GM19324 (cell line): Measurements from ENCODE around the gene CNOT4.
"Not testable (repeated sequence)": the region's sequence is repeated elsewhere in the genome, so short reads cannot be mapped to it uniquely, and the experiment has no call there.

ENCODE experiments used
- ATAC-seq: cut with Tn5 transposase; IDR thresholded peaks from one replicate; pipeline ENCODE4 v1.9.1; 2021; ENCODE audit warnings: mild to moderate bottlenecking, moderate library complexity; ENCODE audit not compliant: unreplicated experiment, low FRiP score

CNOT4 gene

DNA sequence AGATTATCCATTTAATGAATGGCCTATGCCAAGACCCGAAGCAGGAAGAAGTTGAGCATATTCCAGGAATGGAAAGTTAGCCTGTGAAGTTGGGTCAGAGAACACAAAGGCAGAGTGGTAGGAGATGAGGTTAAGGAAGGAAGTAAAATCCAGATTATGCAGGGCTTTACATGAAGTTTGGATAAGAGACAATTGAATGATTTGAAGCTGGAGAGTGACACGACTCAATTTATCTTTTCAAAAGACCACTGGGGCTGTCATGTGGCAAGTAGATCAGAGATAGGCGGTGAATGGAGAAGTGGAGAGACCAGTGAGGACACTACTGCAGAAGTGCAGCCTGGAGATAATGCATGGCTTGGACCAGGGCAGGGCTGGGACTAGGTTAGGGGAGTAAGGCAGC lies 7.2 kb upstream of the CNOT4 start:
- no peak for ATAC-seq

DNA sequence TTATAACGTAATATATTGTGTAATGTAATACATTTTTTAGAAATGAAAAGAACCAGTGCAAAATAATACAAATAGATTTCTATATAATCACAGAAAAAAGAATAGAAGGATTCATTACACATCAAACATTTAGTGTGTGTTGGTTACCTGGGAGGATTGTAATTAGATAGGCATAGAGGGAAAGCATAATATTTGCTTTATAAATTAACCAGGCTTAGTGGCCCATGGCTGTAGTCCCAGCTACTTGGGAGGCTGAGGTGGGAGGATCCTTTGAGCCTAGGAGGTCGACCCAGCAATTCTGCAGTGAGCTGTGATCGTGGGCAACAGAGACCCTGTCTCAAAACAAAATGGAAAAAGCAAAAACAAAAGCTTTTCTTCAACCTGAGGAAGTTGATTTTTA lies 5.0 kb upstream of the CNOT4 start:
- no peak for ATAC-seq

DNA sequence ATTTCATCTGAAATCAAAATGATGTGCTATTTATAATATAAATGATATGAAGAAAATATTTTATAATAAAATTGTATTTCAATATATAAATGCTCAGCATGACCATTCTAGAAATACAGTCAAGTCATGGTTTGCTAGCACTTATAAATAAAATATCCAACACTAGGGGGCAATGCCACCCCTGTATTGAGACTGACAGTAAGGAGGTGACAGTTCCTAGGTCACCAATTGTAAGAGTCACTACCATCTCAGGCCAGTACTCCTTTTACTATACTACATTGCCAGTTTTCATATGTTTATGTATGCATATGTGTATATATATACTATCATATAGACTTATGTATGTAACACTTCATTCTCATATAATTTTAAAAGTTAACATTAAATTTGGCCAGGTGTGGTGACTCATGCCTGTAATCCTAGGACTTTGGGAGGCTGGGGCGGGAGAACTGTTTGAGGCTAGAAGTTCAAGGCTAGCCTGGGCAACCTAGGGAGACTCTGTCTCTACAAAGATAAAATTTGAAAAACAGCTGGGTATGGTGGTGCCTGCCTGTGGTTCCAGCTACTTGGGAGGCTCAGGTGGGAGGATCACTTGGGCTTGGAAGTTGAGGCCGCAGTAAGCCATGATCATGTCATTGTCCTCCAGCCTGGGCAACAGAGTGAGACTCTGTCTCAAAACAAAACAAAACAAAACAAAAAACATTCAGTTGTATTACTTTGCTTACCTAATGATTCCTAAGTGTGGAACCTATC lies 2.4 kb upstream of the CNOT4 start:
- no peak for ATAC-seq

DNA sequence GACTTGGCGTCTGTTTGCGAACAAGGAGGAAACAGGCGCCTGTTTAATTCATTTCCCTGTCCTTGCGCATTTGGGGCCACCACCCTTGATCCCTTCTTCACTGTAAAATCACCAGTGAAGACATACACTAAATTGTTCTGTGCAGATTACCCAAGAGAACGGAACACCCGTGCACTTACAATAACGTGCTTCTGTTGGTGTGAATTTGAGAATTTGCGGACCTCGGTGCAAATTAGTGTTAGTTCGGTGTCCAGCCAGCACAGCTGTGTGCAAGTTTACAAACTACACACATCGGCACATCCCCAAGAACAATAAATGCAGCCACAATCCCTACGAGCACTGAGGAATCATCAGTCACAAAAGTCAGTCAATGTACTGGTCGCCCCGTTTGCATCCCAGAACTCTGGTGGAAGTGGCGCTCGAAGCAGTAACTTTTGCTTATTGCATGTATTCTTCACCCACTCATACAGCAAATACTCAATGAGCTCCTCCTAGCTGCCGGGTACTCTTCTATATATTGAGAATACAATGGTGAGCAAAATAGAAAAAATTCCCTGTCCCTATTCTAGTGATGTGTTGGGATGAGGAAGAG lies 786 bp upstream of the CNOT4 start:
- ATAC-seq = no peak

DNA sequence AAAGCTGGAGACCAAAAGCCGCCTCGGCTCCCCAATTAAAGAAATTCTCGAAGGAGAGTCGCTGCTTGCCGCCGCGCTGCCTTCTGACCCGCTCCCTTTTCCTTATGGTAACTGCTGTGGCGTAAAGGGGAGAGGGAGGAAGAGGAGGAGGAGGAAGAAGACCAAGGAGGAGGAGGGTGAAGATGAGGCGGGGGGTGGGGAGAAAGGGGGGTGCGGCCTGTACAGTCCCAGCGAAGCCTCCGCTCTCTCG lies 388 bp downstream of the CNOT4 start:
- no peak for ATAC-seq

DNA sequence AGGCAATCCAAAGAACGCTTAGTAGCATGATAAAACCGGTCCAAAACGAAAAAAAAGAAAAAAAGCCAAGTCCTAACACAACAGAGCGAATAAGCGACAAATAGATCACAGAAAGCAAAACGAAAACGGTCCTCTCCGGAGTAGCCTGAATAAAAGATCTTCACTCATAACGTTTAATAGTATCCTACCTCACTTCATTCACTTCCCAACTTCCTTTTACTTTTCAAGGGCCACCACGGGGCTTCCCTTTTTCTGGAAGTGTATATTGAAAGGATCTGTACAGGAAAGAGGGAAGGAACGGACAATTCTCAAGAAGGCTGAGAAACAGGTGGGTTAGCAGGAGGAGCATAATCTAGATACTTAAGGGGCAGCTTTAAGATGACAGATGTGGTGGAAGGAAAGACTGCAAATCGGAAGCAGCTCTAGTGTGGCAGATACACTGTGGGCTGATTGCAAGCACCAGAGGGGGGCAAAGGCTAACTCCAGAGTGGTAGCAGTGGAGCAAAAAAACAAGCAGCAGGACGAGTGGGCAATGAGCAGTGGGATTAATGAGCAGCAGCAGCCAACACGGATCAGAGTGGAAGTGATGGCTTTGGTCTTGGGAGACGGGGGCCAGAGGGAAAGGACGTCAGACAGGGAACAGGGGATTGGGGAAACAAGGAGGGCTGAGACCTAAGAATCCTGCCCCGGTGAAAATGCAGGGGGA lies 866 bp downstream of the CNOT4 start:
- ATAC-seq = no peak

DNA sequence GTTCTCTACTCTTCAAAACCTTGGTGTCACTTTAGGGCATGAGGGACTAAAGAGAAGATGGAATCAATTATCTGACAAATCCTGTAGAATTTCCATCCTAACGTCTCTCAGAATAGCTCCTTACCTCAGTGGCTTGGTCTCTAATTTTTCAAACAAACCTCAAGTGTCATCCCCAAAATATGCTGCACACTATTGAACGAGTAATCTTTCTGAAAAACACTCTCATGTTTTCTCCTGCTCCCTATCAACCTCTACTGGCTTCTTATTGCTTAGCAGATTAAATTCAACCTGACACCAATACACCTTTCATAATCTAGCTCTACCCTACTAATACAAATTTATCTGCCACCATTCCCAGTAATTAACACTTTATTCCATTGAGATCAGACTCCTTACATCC lies 8.5 kb downstream of the CNOT4 start:
- ATAC-seq = no peak

DNA sequence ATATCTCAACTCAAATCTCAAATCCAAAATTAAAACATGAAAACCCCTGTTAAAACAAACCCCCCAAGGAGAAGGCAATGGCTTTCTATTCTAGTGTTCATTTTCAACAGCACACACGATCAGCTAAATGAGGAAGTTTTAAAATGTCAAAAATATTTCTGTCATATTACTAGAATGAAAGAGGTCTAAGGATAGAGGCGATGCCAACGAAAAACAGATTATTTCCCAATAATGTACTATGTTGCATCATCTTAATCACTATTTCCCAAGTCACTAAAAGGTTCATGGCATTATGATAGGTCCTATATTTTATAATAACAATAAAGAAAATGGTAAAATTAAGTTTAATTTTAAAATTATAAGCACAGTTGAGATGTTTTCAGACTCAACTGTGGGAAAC lies 10.1 kb downstream of the CNOT4 start:
- ATAC-seq = no peak

DNA sequence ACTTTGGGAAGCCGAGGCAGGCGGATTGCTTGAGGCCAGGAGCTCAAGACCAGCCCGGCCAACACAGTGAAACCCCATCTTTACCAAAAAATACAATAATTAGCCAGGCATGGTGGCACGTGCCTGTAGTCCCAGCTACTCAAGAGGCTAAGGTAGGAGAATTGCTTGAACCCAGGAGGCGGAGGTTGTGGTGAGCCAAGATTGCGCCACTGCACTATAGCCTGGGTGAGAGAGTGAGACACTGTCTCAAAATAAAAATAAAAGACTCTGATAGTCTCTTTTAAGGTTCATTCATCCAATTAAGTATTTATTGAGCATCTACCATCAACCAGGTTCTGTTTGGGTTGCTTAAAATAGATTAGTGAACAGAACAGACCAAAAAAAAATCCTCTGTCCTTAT lies 12.7 kb downstream of the CNOT4 start:
- not testable (repeated sequence) for ATAC-seq

DNA sequence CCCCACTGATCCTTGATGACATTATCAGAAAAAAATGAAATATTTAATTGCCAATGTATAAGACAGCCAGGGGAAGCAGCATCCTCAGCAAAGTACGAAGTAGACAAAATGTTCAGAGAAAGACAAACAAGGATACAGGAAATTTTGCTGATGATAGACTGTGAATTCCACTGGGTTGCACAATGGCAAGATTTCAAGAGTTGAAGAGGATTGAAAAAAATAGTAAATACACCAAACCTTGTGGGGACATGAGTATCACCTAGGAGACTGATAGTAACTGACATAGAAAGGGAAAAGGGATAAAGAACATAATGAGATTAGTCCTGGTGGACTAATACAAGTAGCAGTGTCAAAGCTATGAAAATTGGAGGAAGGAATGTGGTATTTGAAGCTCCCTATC lies 16.5 kb downstream of the CNOT4 start:
- no peak for ATAC-seq

DNA sequence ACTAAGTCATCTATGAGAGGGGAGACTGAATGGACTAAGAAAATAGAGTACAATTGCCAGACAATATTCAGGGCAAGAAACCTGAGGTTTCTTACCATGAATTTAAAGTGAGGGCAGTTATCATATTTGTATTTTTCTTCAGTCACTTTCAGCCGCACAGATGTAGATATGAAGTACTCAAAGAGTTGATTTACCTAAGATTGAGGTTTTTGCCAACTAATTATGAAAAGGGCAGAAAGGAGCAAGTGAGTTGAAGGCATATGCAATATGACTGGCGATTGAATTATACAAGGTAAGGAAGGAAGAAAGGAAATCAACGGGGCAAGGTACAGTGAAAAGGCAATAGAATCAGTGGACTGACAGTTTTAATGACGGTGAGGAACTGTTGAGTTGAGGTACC lies 17.8 kb downstream of the CNOT4 start:
- ATAC-seq = no peak

DNA sequence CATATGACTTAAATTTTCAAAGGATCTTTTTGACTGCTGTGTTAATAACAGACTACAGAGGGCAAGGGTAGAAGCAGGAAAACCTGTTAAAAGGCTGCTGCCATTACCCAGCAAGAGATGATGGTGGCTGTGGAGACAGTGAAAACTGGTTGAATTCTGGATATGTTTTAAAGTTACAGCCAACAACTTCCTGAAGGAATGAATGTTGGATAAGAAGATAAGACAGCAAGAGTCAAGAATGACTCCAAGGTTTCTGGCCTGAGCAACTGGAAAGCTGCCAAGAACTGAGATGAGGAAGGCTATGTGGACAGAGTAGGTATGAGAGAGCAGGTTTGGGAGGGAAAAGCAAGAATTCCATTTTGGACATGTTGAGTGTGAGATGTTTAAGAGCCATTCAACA lies 19.1 kb downstream of the CNOT4 start:
- ATAC-seq = no peak

DNA sequence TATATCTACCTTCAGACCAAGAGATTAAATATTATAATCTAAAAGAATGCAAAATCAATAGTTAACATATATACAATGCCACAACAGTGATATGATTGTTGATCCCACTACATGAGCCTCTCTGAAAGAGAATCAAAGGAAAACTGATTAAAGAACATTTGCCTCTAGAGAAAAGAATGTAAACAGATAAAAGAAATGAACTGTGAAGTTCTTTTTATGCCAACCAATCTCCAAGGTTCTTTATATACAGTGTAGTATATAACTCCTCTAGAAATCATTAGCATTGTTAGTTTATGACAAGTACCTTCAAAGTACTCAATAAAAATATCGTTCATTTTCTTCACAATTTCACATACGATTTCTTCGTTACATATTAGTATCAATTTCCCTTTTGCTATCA lies 20.1 kb downstream of the CNOT4 start:
- ATAC-seq = no peak

DNA sequence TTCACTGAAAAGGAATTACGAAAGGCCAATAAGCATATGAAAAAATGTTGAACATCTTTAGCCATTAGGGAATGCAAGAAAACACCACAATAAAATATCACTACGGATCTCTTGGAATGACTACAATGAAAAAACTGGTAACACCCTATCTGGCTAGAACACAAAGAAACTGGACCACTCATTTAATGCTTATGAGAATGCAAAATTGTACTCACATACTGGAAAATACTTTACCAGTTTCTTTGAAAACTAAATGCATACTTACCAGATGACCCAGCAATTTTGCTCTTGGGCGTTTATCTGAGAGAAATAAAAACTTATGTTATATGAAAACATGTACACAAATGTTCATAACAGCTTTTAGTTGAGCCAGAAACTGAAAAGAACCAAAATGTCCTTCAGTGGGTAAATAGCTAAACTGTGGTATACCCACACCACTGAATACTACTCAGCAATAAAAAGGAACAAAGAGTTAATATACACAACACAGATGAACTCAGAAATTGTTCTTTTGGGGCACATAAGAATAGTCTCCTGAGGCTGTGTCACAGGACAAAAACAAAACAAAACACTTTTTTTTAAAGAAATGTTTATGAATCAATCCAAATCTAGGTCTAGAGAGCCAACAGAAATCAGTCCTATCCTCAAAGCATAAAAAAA lies 23.5 kb downstream of the CNOT4 start:
- no peak for ATAC-seq

DNA sequence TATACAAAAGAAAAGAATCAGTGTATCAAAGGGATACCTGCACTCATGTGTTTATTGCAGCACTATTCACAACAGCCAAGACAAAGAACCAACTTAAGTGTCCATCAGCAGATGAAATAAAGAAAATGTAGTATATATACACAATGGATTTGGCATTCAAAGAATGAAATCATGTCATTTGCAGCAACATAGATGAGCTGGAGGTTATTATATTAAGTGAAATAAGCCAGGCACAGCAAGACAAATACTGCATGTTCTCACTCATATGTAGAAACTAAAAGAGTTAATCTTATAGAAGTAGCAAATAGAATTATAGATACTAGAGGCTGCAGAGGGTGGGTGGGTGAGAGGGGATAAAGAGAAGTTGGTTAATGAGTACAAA lies 28.3 kb downstream of the CNOT4 start:
- ATAC-seq = no peak

DNA sequence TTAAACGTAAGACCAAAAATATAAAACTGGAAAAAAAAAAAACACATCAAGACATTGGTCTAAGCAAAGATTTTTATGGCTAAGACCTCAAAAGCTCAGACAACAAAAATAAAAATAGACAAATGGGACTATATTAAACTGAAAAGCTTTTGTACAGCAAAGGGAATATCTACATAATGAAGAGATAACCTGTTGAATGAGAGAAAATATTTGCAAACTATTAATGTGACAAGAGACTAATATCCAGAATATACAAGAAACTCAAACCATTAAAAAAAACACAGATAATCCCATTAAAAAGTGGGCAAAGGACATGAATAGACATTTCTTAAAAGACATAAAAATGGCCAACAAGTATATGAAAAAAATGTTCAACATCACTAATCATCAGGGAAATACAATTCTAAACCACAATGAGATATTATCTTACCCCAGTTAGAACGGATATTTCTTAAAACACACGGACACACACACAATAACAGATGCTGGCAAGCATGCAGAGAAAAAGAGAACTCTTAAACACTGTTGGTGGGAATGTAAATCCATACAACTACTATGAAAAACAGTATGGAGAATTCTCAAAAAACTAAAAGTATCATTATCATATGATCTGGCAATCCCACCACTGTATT lies 28.8 kb downstream of the CNOT4 start:
- no peak for ATAC-seq

DNA sequence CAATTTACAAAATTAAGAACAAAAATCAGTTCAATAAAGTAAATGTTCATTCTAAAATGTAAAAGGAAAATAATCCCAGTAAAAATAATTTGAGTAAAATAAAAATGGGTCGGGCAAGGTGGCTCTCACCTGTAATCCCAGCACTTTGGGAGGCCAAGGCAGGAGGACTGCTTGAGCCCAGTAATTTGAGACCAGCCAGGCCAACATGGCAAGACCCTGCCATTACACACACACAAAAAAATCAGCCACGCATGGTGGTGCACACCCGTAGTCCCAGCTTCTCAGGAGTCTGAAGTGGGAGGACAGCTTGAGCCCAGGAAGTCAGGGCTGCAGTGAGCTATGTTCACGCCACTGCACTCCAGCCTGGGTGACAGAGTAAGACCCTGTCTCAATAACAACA lies 34.4 kb downstream of the CNOT4 start:
- ATAC-seq = no peak

DNA sequence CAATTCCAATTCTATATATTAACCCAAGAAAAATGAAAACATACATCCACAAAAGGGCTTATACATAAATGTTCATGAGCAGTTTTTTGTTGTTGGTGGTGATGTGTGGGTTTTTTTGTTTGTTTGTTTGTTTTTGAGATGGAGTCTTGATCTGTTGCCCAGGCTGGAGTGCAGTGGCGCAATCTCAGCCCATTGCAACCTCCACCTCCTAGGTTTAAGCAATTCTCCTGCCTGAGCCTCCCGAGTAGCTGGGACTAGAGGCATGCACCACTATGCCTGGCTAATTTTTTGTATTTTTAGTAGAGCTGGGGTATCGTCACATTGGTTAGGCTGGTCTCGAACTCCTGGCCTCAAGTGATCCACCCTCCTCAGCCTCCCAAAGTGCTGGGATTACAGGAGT lies 40.2 kb downstream of the CNOT4 start:
- ATAC-seq = not testable (repeated sequence)

DNA sequence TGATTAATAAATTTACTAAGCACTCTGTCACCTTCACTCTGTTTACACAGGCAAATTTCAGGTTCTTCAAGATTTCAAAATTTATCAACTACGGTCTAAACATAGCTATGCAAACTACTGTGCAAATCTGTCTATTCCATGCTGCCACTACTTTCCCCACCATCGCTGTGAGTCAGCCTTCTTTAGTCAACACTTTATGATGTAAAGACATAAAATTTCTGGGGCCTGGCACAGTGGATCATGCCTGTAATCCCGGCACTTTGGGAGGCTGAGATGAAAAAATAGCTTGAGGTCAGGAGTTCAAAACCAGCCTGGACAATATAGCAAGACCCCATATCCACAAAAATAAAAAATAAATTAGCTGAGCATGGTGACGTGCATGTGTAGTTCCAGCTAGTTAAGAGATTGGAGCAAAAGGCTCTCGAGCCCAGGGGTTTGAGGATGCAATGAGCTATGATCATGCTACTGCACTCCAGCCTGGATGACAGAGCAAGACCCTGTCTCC lies 42.6 kb downstream of the CNOT4 start:
- no peak for ATAC-seq

DNA sequence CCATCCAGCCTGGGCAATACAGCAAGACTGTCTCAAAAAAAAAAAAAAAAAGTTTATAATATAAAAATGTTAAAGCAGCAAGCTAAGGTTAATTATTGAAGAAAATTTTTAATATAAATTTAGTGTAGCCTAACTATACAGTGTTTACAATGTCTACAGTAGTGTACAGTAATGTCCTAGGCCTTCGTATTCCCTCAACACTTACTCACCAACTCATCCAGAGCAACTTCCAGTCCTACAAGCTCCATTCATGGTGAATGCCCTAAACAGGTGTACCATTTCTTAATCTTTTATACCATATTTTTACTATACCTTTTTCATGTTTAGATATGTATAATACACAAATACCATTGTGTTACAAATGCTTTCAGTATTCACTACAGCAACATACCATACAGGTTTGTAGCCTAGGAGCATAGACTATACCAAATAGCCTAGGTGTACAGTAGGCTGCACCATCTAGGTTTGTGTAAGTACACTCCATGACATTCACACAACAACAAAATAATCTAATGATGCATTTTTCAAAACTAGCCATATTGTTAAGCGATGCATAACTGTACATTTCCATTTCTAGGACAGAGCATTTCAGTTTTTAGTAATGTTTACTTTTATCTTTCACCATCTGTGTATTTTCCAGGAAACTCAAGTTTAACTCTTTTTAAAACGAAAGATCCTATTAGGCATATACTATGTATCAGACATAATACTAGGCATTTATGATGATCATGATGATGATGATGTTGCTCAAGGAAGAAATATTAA lies 43.3 kb downstream of the CNOT4 start:
- ATAC-seq = no peak
